Thyroid gland (tissue), 4 donors: ENCODE results near the gene CHSY1. TPM values are rescaled to one million over a fixed set of nuclear protein-coding genes. Genes with fewer than 3 reads are reported as not detected.

Source experiments
- DNase-seq, 2 donors: peaks; one replicate each; pipeline ENCODE4 v3.0.0-alpha.2; 2019
- H3K27ac ChIP-seq, 3 donors: fragments of 200-600 bp; sonication (generic); 1 replicate in 2 of 3; 2 replicates in 1 of 3; pipeline ENCODE4 v1.5.1; 2016 to 2019; ENCODE audit warnings: mild to moderate bottlenecking in 1 of 3, moderate library complexity in 1 of 3
- H3K27me3 ChIP-seq: fragments of 200-600 bp; sonication (generic); one replicate; pipeline ENCODE4 v1.5.1; 2019
- H3K36me3 ChIP-seq, 2 donors: fragments of 200-600 bp; sonication (generic); one replicate each; pipeline ENCODE4 v1.5.1; 2016 to 2019
- H3K4me1 ChIP-seq, 2 donors: fragments of 200-600 bp; sonication (generic); one replicate each; pipeline ENCODE4 v1.5.1; 2017 to 2019
- H3K4me3 ChIP-seq, 3 donors: fragments of 200-600 bp; sonication (generic); replicated peaks in 1 of 3; 1 replicate in 2 of 3; 2 replicates in 1 of 3; pipeline ENCODE4 v1.5.1; 2016; ENCODE audit warnings: mild to moderate bottlenecking in 1 of 3
- H3K9me3 ChIP-seq: fragments of 200-600 bp; sonication (generic); one replicate; pipeline ENCODE4 v1.5.1; 2017
- POLR2A ChIP-seq, 2 donors: fragments of 450-650 bp; IDR thresholded peaks; one replicate each; pipeline ENCODE4 v1.6.1; 2017; ENCODE audit warnings: antibody characterized with exemption in 2 of 2, mild to moderate bottlenecking in 2 of 2, moderate library complexity in 1 of 2
- WGBS, 2 donors: methylation state at CpG; one replicate each; pipeline ENCODE4 v1.1.5; 2017; 5-methylcytosine and 5-hydroxymethylcytosine counted together
- intact Hi-C: fragments of 100-400 bp; cut with DNase I; formaldehyde crosslinking; loops from one replicate; pipeline ENCODE4 v1.15.1; 2023
- total RNA-seq, 4 donors: library from RNA; depleted of rRNA; stranded (reverse); fragments of >200 nt; gene quantifications; one replicate each; pipeline ENCODE4 v1.2.3, GENCODE V29; 2016
- TF ChIP-seq, protein P1 (sequence below), 6 experiments: fragments of 200-600 bp in 3 of 6; fragments of 450-650 bp in 3 of 6; sonication (generic) in 3 of 6; IDR thresholded peaks; one replicate each; pipeline ENCODE4 v1.5.1; 2016 to 2019; ENCODE audit warnings: antibody characterized with exemption in 6 of 6, mild to moderate bottlenecking in 2 of 6, inconsistent platforms in 1 of 6, moderate library complexity in 1 of 6

Gene CHSY1
- total RNA-seq, 4 donors from 2014 or later, result 13.8 to 26.6 (median 18.5) TPM

DNA sequence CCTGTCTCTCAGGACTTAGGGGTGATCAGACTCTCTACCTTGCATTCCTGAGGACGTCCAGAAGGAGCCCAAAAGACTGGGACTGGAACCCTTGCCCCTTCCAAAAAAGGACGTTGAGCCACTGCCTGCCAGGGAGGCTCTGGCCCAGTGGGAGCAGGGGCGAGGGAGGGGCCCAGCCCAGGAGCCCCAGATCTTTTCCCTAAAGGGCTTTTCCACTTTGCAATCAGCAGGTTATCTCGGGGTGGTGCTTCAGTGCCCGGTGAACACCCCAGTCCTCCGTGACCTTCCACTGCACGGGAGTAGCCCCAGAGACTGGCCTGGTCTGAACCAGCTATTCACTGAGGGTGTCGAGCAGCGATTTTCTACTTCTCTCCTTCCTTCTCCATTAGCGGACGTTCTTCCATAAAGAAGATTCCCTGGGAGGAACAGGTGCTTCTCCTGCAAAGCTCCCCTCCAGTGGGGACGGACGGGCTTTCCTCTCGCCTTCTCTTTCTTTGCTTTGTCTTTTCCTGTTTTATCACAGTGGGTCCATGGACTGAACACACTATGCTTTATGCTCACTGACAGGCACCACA lies 113.7 kb downstream of the CHSY1 start:
- no peak overlapping the region for H3K4me3 ChIP-seq
- no peak overlapping the region for H3K27ac ChIP-seq
- DNase-seq, result no peak
- no peaks in the 10 kb centered on the region for H3K36me3 ChIP-seq
- no peaks in the 10 kb centered on the region for H3K27me3 ChIP-seq
- TF ChIP-seq, protein P1, sequence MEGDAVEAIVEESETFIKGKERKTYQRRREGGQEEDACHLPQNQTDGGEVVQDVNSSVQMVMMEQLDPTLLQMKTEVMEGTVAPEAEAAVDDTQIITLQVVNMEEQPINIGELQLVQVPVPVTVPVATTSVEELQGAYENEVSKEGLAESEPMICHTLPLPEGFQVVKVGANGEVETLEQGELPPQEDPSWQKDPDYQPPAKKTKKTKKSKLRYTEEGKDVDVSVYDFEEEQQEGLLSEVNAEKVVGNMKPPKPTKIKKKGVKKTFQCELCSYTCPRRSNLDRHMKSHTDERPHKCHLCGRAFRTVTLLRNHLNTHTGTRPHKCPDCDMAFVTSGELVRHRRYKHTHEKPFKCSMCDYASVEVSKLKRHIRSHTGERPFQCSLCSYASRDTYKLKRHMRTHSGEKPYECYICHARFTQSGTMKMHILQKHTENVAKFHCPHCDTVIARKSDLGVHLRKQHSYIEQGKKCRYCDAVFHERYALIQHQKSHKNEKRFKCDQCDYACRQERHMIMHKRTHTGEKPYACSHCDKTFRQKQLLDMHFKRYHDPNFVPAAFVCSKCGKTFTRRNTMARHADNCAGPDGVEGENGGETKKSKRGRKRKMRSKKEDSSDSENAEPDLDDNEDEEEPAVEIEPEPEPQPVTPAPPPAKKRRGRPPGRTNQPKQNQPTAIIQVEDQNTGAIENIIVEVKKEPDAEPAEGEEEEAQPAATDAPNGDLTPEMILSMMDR (IDR thresholded peaks at IDR 0.05), result no peak
- 90 to 95% methylated on average over 13 to 14 of the region's 14 CpGs for WGBS, 2 donors
- H3K4me1 ChIP-seq, result peaks cover 7 to 10% of the 10 kb centered on the region in 2 donors
- intact Hi-C loops, result no loop called here
- no peaks in the 10 kb centered on the region for H3K9me3 ChIP-seq

DNA sequence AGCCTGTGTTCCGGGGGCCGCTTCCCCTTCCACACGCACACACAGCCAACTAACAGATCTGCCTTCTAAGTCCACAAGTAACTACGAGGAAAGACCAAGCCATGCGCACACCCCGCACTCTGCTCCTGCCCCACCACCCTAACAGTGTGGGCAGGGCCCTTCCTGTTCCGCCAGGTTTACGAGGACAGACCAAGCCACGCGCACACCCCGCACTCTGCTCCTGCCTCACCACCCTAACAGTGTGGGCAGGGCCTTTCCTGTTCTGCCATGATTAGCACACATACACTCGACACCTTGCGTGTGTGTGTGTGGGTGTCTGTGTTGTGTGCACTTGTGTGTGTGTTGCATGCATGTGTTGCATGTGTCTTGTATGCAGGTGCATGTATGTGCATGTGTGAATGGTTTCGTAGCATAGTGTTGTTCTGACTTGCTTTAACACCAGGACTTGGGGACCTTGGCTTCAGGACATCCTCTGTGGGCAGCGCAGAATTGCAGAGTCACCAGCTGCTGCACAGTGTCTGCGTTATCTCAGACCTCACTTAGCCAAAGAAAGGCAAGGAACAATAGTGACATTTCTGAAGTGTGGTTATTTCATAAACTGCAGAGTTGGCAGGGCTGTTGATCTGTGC lies 114.4 kb downstream of the CHSY1 start:
- 95 to 97% methylated on average over 16 of the region's 16 CpGs for WGBS, 2 donors
- Histone ChIP-seq H3K27ac (no peak overlapping the region), H3K9me3 (no peaks in the 10 kb centered on the region), H3K4me3 (no peak overlapping the region), H3K36me3 (no peaks in the 10 kb centered on the region), H3K4me1 (peaks cover 7 to 10% of the 10 kb centered on the region in 2 donors), H3K27me3 (no peaks in the 10 kb centered on the region)
- intact Hi-C loops, result no loop called here
- no peak for TF ChIP-seq POLR2A (IDR thresholded peaks at IDR 0.05)
- TF ChIP-seq, protein P1 (IDR thresholded peaks at IDR 0.05), result no peak
- DNase-seq, result no peak

DNA sequence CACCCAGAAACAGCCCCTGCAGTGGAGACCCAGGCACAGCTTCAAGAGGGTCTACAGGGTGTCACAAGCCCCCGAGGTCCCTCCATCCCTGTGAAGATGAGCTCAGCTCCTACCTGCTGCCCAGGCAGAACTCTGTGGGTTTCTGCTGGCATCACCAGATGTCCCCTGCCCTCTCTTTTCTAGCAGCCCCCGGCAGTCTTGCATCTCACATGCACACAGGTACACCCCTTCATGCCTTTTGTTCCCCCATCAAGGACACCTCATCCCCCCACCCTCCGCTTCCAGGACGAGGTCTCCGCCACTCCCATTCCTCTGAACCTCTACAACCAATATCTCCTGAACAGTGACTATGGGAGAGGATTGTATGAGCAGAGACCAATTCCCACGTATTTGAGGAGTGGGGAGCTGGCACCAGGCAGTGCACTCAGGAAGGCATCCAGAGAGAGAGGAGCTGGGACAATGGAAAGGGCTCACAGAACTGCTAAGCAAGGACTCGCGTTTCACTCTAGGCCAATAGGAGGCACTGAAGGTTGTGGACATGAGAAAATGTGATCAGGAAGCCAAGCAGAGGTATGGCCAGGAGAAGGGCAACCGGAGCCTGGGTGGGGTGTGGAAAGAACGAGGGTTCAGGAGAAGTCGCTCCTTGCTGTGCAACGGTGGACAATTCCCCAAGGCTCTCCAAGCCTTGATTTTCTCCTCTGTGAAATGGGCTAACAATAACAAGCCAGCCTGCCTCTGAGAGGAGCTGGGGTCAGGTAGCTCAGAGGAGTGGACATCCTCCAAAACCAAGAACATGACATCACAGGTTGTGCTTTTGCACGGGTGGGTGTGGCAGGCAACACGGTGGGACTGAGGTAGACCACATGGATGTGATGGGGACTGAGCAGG lies 115.2 kb downstream of the CHSY1 start:
- intact Hi-C loops, result no loop called here
- Histone ChIP-seq H3K36me3 (no peaks in the 10 kb centered on the region), H3K9me3 (no peaks in the 10 kb centered on the region), H3K27me3 (no peaks in the 10 kb centered on the region), H3K4me1 (peaks cover 7 to 10% of the 10 kb centered on the region in 2 donors), H3K27ac (no peak overlapping the region), H3K4me3 (no peak overlapping the region)
- no peak for DNase-seq
- no peak for TF ChIP-seq POLR2A (IDR thresholded peaks at IDR 0.05)
- TF ChIP-seq, protein P1 (IDR thresholded peaks at IDR 0.05), result no peak
- 88 to 91% methylated on average over 14 of the region's 14 CpGs for WGBS, 2 donors

DNA sequence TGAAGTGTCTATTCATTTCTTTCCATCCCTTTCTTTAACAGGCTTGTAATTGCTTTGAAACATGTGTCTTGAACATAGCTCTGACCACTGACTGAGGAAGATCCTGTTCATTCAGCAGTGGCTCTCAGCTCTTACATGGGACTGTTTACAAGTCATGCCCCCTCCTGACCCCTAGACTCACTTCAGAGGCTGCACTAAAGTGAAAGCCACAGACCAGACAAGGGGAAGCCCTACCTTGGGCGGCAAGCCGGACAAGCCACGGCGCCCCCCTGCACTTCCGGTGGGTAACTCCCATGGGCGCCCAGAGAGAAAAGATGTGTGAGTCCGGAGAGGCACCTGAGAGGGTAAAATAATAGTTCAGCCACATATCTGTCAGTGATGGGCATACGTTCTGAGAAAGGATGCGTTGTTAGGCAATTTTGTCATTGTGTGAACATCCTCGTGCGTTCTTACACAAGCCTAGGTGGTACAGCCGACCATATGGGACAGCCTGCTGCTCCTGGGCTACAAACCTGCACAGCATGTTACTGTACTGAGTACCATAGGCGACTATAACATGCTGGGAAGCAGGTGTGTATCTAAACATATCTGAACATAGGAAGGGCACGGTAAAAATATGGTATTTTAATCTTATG lies 116.2 kb downstream of the CHSY1 start:
- TF ChIP-seq, protein P1 (IDR thresholded peaks at IDR 0.05), result no peak
- TF ChIP-seq POLR2A (IDR thresholded peaks at IDR 0.05), result no peak
- intact Hi-C loops, result no loop called here
- Histone ChIP-seq H3K4me3 (no peak overlapping the region), H3K36me3 (no peaks in the 10 kb centered on the region), H3K9me3 (no peaks in the 10 kb centered on the region), H3K27ac (no peak overlapping the region), H3K4me1 (peaks cover 7 to 10% of the 10 kb centered on the region in 2 donors), H3K27me3 (no peaks in the 10 kb centered on the region)
- no peak for DNase-seq
- 78 to 88% methylated on average over 14 of the region's 14 CpGs for WGBS, 2 donors
